ENCODE data around the gene NUDT4B.
"Not testable (repeated sequence)": the region's sequence is repeated elsewhere in the genome, so short reads cannot be mapped to it uniquely, and the experiment has no call there.

The NUDT4B gene

GRCh38 chr1:148743200-148743599, 5.4 kb upstream of the NUDT4B start:
- not testable (repeated sequence) for DNase-seq

GRCh38 chr1:148743726-148744720, 4.6 kb upstream of the NUDT4B start:
- not testable (repeated sequence) for DNase-seq

GRCh38 chr1:148749335-148749681, 734 bp downstream of the NUDT4B start:
- DNase-seq: not testable (repeated sequence)

- not testable (repeated sequence) for DNase-seq
Measured at GRCh38 chr1:148756231-148756630, 7.7 kb downstream of the NUDT4B start.

GRCh38 chr1:148757446-148757845, 8.9 kb downstream of the NUDT4B start:
- not testable (repeated sequence) for DNase-seq

- not testable (repeated sequence) for DNase-seq
Measured at GRCh38 chr1:148758412-148758811, 9.8 kb downstream of the NUDT4B start.

- DNase-seq: not testable (repeated sequence)
Measured at GRCh38 chr1:148758925-148759324, 10.4 kb downstream of the NUDT4B start.

- not testable (repeated sequence) for DNase-seq
Measured at GRCh38 chr1:148759749-148760148, 11.2 kb downstream of the NUDT4B start.

- not testable (repeated sequence) for DNase-seq
Measured at GRCh38 chr1:148760206-148760605, 11.6 kb downstream of the NUDT4B start.

- DNase-seq: not testable (repeated sequence)
Measured at GRCh38 chr1:148761360-148761759, 12.8 kb downstream of the NUDT4B start.

- not testable (repeated sequence) for DNase-seq
Measured at GRCh38 chr1:148765238-148766019, 16.9 kb downstream of the NUDT4B start.

- DNase-seq: not testable (repeated sequence)
Measured at GRCh38 chr1:148768541-148768940, 20.0 kb downstream of the NUDT4B start.

- DNase-seq: not testable (repeated sequence)
Measured at GRCh38 chr1:148769495-148769894, 20.9 kb downstream of the NUDT4B start.

- DNase-seq: not testable (repeated sequence)
Measured at GRCh38 chr1:148773690-148774089, 25.1 kb downstream of the NUDT4B start.

GRCh38 chr1:148774102-148774501, 25.5 kb downstream of the NUDT4B start:
- not testable (repeated sequence) for DNase-seq

GRCh38 chr1:148775263-148775662, 26.7 kb downstream of the NUDT4B start:
- DNase-seq: not testable (repeated sequence)

- DNase-seq: not testable (repeated sequence)
Measured at GRCh38 chr1:148777649-148778048, 29.1 kb downstream of the NUDT4B start.

GRCh38 chr1:148780404-148780803, 31.8 kb downstream of the NUDT4B start:
- DNase-seq: not testable (repeated sequence)

GRCh38 chr1:148791543-148792099, 43.0 kb downstream of the NUDT4B start:
- DNase-seq: not testable (repeated sequence)

GRCh38 chr1:148793762-148794332, 45.3 kb downstream of the NUDT4B start:
- DNase-seq: not testable (repeated sequence)
